Fibroblast of the aortic adventitia (primary cell): ENCODE data around the gene ASTN1. TPM values are rescaled to one million over a fixed set of nuclear protein-coding genes. Genes with fewer than 3 reads are reported as not detected.

Experiments
- DNase-seq: peaks from one replicate; pipeline ENCODE4 v3.0.0-alpha.2; 2010; ENCODE audit warnings: low read depth
- H3K4me3 ChIP-seq: 2 replicates; pipeline ENCODE4 v1.5.1; 2011; ENCODE audit warnings: low read depth, mild to moderate bottlenecking, control low read depth, low read length, moderate library complexity
- total RNA-seq: library from RNA; depleted of rRNA; stranded (reverse); fragments of >200 nt; gene quantifications from 2 replicates; pipeline ENCODE4 v1.2.3, GENCODE V29; 2012; ENCODE audit warnings: low replicate concordance
- TF ChIP-seq, protein P1 (sequence below): IDR thresholded peaks from 2 replicates; pipeline ENCODE4 v1.5.1; 2011; ENCODE audit warnings: mild to moderate bottlenecking, low read length, control low read depth, inconsistent platforms; ENCODE audit not compliant: insufficient read depth

ASTN1 gene
- total RNA-seq, 1 donor, result under 0.01 TPM

DNA sequence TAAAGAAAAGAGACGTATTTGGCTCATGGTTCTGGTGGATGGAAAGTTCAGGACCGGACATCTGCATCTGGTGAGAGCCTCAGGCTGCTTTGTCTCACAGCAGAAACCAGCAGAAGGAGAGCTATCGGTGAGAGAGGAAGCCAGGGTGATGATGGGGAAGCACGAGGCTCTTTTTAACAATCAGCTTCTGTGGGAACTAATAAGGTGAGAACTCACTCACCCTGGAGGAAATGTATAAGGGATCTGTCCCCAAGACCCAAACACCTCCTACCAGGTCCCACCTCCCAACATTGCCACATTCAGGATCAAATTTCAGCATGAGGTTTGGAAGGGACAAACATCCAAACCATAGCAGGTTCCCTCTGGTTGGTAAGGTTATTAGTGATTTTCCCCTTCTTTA is 32.8 kb downstream of the ASTN1 start:
- TF ChIP-seq, protein P1, sequence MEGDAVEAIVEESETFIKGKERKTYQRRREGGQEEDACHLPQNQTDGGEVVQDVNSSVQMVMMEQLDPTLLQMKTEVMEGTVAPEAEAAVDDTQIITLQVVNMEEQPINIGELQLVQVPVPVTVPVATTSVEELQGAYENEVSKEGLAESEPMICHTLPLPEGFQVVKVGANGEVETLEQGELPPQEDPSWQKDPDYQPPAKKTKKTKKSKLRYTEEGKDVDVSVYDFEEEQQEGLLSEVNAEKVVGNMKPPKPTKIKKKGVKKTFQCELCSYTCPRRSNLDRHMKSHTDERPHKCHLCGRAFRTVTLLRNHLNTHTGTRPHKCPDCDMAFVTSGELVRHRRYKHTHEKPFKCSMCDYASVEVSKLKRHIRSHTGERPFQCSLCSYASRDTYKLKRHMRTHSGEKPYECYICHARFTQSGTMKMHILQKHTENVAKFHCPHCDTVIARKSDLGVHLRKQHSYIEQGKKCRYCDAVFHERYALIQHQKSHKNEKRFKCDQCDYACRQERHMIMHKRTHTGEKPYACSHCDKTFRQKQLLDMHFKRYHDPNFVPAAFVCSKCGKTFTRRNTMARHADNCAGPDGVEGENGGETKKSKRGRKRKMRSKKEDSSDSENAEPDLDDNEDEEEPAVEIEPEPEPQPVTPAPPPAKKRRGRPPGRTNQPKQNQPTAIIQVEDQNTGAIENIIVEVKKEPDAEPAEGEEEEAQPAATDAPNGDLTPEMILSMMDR, result no peak
- no peak for DNase-seq
- H3K4me3 ChIP-seq, result no peak overlapping the region

DNA sequence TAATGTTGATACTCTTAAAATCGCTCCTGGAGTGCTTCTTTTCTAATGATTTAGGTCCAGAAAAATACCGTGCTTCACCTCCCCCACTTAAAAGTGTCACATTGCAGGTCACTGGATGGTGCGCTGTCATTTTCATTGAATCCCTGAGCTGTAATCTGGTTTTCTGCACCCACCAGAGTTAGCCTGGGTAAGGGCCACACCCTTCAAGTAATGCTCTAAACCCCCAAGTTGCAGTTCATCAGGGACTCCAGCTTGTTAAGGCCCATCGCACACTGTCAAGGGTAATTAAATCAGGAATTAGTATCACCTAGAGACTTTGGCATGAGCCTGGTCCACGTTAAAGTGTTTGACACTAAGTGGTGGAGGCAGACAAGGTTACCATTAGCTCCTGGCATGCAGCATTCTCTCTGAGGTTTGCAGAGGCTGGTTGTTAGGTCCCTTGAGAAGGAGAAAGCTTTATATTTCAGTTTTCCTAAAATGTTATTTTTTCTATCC is 34.0 kb downstream of the ASTN1 start:
- no peak overlapping the region for H3K4me3 ChIP-seq
- no peak for DNase-seq
- TF ChIP-seq, protein P1, result no peak

GRCh38 chr1:177128665-177129281 is 35.7 kb downstream of the ASTN1 start:
- TF ChIP-seq, protein P1, result no peak

GRCh38 chr1:177126267-177126666 is 38.2 kb downstream of the ASTN1 start:
- TF ChIP-seq, protein P1, result no peak

More at GRCh38 chr1:177128665-177129281, 35.7 kb downstream of the ASTN1 start:
- H3K4me3 ChIP-seq, result no peak overlapping the region
- DNase-seq, result no peak

DNA sequence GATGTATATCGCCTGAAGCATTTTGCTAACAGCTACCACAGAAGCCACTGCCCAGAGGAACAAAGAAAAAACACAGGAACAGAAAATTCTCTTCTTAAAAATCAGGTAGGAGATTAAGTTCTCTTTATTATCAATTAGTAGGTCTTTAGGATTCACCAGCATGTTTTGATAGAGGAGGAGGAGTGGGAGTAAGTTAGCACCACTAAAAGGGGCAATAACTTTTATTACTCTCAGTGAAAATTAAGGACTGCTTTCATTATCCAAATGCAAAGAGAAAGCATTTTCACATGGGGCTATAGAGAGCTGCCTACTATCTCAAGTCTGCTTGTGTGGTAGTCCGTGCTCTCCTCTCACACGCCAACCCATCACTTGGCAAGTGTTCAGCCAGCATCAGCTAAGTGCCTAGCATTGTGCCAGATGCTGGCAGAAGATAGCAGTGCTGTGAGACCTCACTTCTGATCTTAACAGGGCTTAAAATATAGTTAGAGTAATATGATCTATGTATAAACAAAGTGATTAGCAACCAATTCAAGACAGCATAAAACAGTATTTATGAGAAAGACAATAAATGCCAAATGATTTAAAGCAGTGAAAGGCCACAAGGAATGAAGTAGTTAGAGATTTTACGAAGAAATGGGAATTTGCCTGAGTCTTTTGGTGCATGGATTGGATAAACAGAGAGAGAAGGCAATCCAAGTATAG is 39.8 kb downstream of the ASTN1 start:
- no peak overlapping the region for H3K4me3 ChIP-seq
- TF ChIP-seq, protein P1, result no peak
- no peak for DNase-seq

More at GRCh38 chr1:177126267-177126666, 38.2 kb downstream of the ASTN1 start:
- H3K4me3 ChIP-seq, result no peak overlapping the region
- DNase-seq, result no peak

DNA sequence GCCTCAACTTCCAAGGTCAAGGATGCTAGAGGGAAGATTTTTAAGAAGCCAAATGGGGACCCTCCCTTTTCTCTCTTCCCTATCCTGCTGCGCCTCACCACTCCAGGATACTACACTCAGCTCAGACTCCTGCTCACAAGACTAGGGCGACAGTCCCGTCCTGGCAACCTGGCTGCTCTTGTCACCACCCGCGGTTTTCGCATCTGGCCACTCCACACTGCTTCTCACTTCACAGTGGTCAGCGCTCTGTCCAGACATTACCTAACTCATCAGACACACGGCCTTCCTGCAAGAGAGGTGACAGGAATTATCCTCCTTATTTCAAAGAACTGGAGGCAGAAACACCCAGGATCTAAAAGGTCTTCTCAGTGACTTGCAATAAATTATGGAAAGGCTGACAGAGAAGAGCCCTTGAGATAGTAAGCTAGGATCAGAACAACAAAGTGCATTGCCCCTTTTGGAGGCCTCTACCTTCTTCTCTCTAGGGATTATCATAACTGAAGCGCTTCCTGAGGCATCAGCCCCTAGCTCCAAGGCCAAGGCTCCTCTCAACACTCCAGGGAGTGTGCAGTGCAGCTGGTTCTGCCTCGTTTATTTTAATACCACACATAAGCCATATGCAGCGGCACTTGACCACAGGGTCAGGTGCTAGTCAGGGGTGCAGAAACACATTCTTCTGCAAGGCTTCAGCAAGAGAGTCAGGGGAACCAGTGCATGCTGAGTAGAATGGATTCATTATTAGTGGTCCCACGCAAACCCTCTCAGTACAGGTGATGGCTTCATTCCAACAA is 41.9 kb downstream of the ASTN1 start:
- no peak overlapping the region for H3K4me3 ChIP-seq
- TF ChIP-seq, protein P1, result no peak
- DNase-seq, result no peak
